HUES6 (cell line): ENCODE results near the gene VSTM2B.

Experiments used
- H3K27ac ChIP-seq: 2 replicates; pipeline ENCODE4 v1.7.0; 2013; ENCODE audit warnings: low read depth, mild to moderate bottlenecking, low read length, inconsistent platforms
- H3K27me3 ChIP-seq: 2 replicates; pipeline ENCODE4 v1.6.1; 2013; ENCODE audit warnings: low read length; ENCODE audit not compliant: control insufficient read depth, insufficient read depth
- H3K36me3 ChIP-seq: 2 replicates; pipeline ENCODE4 v1.6.1; 2013; ENCODE audit warnings: low read length; ENCODE audit not compliant: control insufficient read depth, insufficient read depth
- H3K4me1 ChIP-seq: 2 replicates; pipeline ENCODE4 v1.6.1; 2013; ENCODE audit warnings: low read length; ENCODE audit not compliant: control insufficient read depth, insufficient read depth
- H3K4me3 ChIP-seq: 2 replicates; pipeline ENCODE4 v1.5.1; 2013; ENCODE audit warnings: low read depth, low read length
- H3K9ac ChIP-seq: one replicate; pipeline ENCODE4 v1.6.1; 2013; ENCODE audit warnings: mild to moderate bottlenecking, low read length
- H3K9me3 ChIP-seq: 2 replicates; pipeline ENCODE4 v1.6.1; 2013; ENCODE audit warnings: low read depth, low read length; ENCODE audit not compliant: control insufficient read depth, insufficient read depth

VSTM2B gene

GRCh38 chr19:29605653-29606419 lies 80.0 kb downstream of the VSTM2B start, which contains the start of gene POP4:
TSS of gene POP4 (plus strand) at chr19:29606283. CDS start at chr19:29606319, 36 bp downstream.
- H3K36me3 ChIP-seq, result peaks cover 4% of the 10 kb centered on the region; the same call in 1 of the 2 replicates
- H3K4me3 ChIP-seq, result peak within 1 kb of the TSS; percentile 95
- H3K9ac ChIP-seq, result peak within 1 kb of the TSS; percentile 96
- peak within 1 kb of the TSS; percentile 86 for H3K27ac ChIP-seq
- no peaks in the 10 kb centered on the region for H3K9me3 ChIP-seq
- no peaks in the 10 kb centered on the region for H3K27me3 ChIP-seq
- peaks cover 3% of the 10 kb centered on the region; the same call in 1 of the 2 replicates for H3K4me1 ChIP-seq

GRCh38 chr19:29606420-29606747 lies 80.6 kb downstream of the VSTM2B start:
- no peaks in the 10 kb centered on the region for H3K9me3 ChIP-seq
- H3K4me1 ChIP-seq, result peaks cover 3% of the 10 kb centered on the region; the same call in 1 of the 2 replicates
- H3K9ac ChIP-seq, result peak overlapping the region; percentile 96
- H3K27me3 ChIP-seq, result no peaks in the 10 kb centered on the region
- H3K36me3 ChIP-seq, result peaks cover 5% of the 10 kb centered on the region; the same call in 1 of the 2 replicates
- peak overlapping the region; percentile 95 for H3K4me3 ChIP-seq
- peak overlapping the region; percentile 86 for H3K27ac ChIP-seq

- no peaks in the 10 kb centered on the region for H3K9me3 ChIP-seq
- no peak overlapping the region for H3K27ac ChIP-seq
- no peaks in the 10 kb centered on the region for H3K27me3 ChIP-seq
- H3K36me3 ChIP-seq, result peaks cover 33% of the 10 kb centered on the region
- no peak overlapping the region for H3K4me3 ChIP-seq
- no peak overlapping the region for H3K9ac ChIP-seq
- H3K4me1 ChIP-seq, result no peaks in the 10 kb centered on the region
Measured at GRCh38 chr19:29609636-29610035, 83.8 kb downstream of the VSTM2B start.

GRCh38 chr19:29610213-29610573 lies 84.4 kb downstream of the VSTM2B start:
- no peak overlapping the region for H3K27ac ChIP-seq
- no peak overlapping the region for H3K9ac ChIP-seq
- no peaks in the 10 kb centered on the region for H3K9me3 ChIP-seq
- H3K4me3 ChIP-seq, result no peak overlapping the region
- peaks cover 34% of the 10 kb centered on the region for H3K36me3 ChIP-seq
- H3K4me1 ChIP-seq, result no peaks in the 10 kb centered on the region
- H3K27me3 ChIP-seq, result no peaks in the 10 kb centered on the region

GRCh38 chr19:29610574-29611271 lies 84.9 kb downstream of the VSTM2B start:
- Histone ChIP-seq H3K27ac (no peak overlapping the region), H3K9ac (no peak overlapping the region), H3K36me3 (peaks cover 40% of the 10 kb centered on the region), H3K27me3 (no peaks in the 10 kb centered on the region), H3K9me3 (no peaks in the 10 kb centered on the region), H3K4me3 (no peak overlapping the region), H3K4me1 (no peaks in the 10 kb centered on the region)

GRCh38 chr19:29612121-29612520 lies 86.3 kb downstream of the VSTM2B start:
- H3K27ac ChIP-seq, result no peak overlapping the region
- H3K27me3 ChIP-seq, result no peaks in the 10 kb centered on the region
- H3K9me3 ChIP-seq, result no peaks in the 10 kb centered on the region
- H3K4me1 ChIP-seq, result no peaks in the 10 kb centered on the region
- peaks cover 49% of the 10 kb centered on the region for H3K36me3 ChIP-seq
- no peak overlapping the region for H3K9ac ChIP-seq
- H3K4me3 ChIP-seq, result no peak overlapping the region

- peaks cover 49% of the 10 kb centered on the region for H3K36me3 ChIP-seq
- H3K4me1 ChIP-seq, result no peaks in the 10 kb centered on the region
- no peak overlapping the region for H3K9ac ChIP-seq
- no peaks in the 10 kb centered on the region for H3K9me3 ChIP-seq
- no peaks in the 10 kb centered on the region for H3K27me3 ChIP-seq
- H3K4me3 ChIP-seq, result no peak overlapping the region
- no peak overlapping the region for H3K27ac ChIP-seq
Measured at GRCh38 chr19:29612801-29613595, 87.2 kb downstream of the VSTM2B start.

- H3K36me3 ChIP-seq, result peaks cover 45% of the 10 kb centered on the region
- H3K9me3 ChIP-seq, result no peaks in the 10 kb centered on the region
- no peak overlapping the region for H3K4me3 ChIP-seq
- H3K27ac ChIP-seq, result no peak overlapping the region
- no peak overlapping the region for H3K9ac ChIP-seq
- no peaks in the 10 kb centered on the region for H3K4me1 ChIP-seq
- H3K27me3 ChIP-seq, result no peaks in the 10 kb centered on the region
Measured at GRCh38 chr19:29614046-29614445, 88.3 kb downstream of the VSTM2B start.
